ENCODE measurements around the gene STK16. TPM values are rescaled to one million over a fixed set of nuclear protein-coding genes. Genes with fewer than 3 reads are reported as not detected.
A peak's percentile ranks its signal among the peaks of the same experiment; 100 is the strongest.

STK16 gene
- polyA plus RNA-seq, 3 donors, result 16.7 to 40.7 (median 17.8) TPM

DNA sequence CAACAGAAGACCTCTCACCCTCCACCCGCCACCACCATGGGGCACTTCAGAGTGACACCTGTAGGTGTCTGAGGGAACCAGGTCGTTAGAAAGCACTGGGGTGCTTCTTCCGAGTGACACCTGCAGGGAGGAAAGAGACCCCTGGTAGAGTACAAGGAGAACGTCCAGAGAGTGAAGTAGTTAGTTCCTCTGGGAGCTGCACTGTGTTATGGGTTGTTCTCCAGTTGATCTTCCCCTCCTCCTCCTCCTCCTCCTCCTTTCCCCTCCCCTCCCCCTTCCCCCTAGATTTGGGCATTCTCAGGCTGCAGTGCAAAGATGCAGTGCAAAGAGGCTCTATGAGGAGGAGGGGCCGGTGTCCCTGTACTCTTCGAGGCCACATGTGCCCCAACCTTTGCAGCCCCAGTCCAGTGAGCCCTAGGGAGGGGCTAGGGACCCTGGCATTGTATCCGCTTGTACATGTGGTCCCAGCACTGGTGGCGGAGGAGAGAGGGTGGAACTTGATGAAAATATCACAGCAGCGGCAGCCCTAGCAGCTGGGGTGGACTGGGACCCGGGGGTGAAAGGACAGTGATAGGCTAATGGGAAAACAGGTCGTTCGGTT lies 34.7 kb downstream of the STK16 start:
- peaks cover 45 to 51% of the 10 kb centered on the region in 2 donors for H3K36me3 Mint-ChIP-seq
- Histone ChIP-seq H3K27me3 (ENCODE audit: control insufficient read depth in 2 of 2, insufficient read depth in 2 of 2, low read length in 2 of 2) (no peaks in the 10 kb centered on the region), H4K20me1 (ENCODE audit: insufficient read depth, low read length) (no peaks in the 10 kb centered on the region), H3K4me2 (replicated peaks; ENCODE audit: extremely low read depth, low read length, poor library complexity, severe bottlenecking) (peak overlapping the region; percentile 76), H3K4me1 (ENCODE audit: control insufficient read depth in 1 of 2, insufficient read depth in 2 of 2, low read length in 2 of 2) (peaks cover 23 to 31% of the 10 kb centered on the region in 2 donors), H3K4me3 (replicated peaks in 1 of 3; ENCODE audit: low read depth in 2 of 3, low read length in 3 of 3) (peak overlapping the region; percentile 54 to 77 (median 57)), H3K27ac (ENCODE audit: low read depth in 1 of 2, low read length in 2 of 2) (peak overlapping the region; percentile 85 to 97), H3K36me3 (replicated peaks in 1 of 2; ENCODE audit: control insufficient read depth in 1 of 2, insufficient read depth in 2 of 2, low read length in 2 of 2) (peaks cover 37 to 47% of the 10 kb centered on the region in 2 donors), H2AFZ (ENCODE audit: insufficient read depth, low read depth, low read length, poor library complexity, severe bottlenecking) (peak overlapping the region; percentile 72), H3K79me2 (ENCODE audit: insufficient read depth, low read length) (peaks cover 5% of the 10 kb centered on the region), H3K9me3 (replicated peaks in 1 of 2; ENCODE audit: control insufficient read depth in 1 of 2, insufficient read depth in 1 of 2, low read length in 2 of 2) (no peaks in the 10 kb centered on the region), H3K9ac (ENCODE audit: insufficient read depth, low read length, poor library complexity, severe bottlenecking) (peak overlapping the region; percentile 98)
- intact Hi-C loops (cut with micrococcal nuclease), result loop anchor here (1.0 to 2.0 kb wide), 4 partner anchors 15 to 107 kb away; partner anchors contain the start of gene DNPEP (in 2 of the 2)
- H3K4me1 Mint-ChIP-seq, result peaks cover 29% of the 10 kb centered on the region
- 92% methylated on average over 5 of the region's 12 CpGs for WGBS (ENCODE audit: insufficient coverage)
- TF ChIP-seq, protein P1, sequence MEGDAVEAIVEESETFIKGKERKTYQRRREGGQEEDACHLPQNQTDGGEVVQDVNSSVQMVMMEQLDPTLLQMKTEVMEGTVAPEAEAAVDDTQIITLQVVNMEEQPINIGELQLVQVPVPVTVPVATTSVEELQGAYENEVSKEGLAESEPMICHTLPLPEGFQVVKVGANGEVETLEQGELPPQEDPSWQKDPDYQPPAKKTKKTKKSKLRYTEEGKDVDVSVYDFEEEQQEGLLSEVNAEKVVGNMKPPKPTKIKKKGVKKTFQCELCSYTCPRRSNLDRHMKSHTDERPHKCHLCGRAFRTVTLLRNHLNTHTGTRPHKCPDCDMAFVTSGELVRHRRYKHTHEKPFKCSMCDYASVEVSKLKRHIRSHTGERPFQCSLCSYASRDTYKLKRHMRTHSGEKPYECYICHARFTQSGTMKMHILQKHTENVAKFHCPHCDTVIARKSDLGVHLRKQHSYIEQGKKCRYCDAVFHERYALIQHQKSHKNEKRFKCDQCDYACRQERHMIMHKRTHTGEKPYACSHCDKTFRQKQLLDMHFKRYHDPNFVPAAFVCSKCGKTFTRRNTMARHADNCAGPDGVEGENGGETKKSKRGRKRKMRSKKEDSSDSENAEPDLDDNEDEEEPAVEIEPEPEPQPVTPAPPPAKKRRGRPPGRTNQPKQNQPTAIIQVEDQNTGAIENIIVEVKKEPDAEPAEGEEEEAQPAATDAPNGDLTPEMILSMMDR (IDR thresholded peaks at IDR 0.05), result peak; percentile 18
- H3K27ac Mint-ChIP-seq, result peak overlapping the region; percentile 92 to 98 (median 97)
- peaks cover 0 to 2% (median 0%) of the 10 kb centered on the region in 7 donors for H3K9me3 Mint-ChIP-seq
- H3K27me3 Mint-ChIP-seq (ENCODE audit: low read depth in 3 of 3), result peaks cover 2 to 6% (median 6%) of the 10 kb centered on the region in 3 donors
- H3K4me3 Mint-ChIP-seq, result peak overlapping the region; percentile 88 to 91
- no peak for DNase-seq

DNA sequence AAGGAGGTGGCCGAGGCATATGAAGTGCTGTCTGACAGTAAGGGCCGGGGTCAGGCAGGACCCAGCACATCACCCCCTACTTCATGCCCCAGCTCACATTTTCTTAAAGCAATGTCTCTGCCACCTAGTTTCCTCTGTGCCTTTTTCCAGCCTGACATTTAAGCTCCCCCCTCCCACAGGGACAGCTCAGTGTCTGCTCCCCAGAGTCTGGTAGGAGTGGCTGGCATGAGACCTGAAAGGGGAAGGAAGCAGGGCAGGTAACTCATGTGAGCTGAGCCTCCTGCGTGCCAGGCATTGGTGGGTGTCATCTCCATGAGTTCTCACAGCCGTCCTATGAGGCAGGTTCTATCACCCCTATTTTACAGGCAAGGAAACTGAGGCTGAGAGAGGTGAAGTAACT lies 35.4 kb downstream of the STK16 start:
- peaks cover 2 to 6% (median 6%) of the 10 kb centered on the region in 3 donors for H3K27me3 Mint-ChIP-seq (ENCODE audit: low read depth in 3 of 3)
- H2AFZ ChIP-seq (ENCODE audit: insufficient read depth, low read depth, low read length, poor library complexity, severe bottlenecking), result no peak overlapping the region
- H3K36me3 Mint-ChIP-seq, result peaks cover 51 to 57% of the 10 kb centered on the region in 2 donors
- TF ChIP-seq, protein P1 (IDR thresholded peaks at IDR 0.05), result no peak
- peak overlapping the region in 1 of 2 donors; percentile 97 for H3K27ac ChIP-seq (ENCODE audit: low read depth in 1 of 2, low read length in 2 of 2)
- peaks cover 29% of the 10 kb centered on the region for H3K4me1 Mint-ChIP-seq
- peaks cover 5% of the 10 kb centered on the region for H4K20me1 ChIP-seq (ENCODE audit: insufficient read depth, low read length)
- H3K36me3 ChIP-seq (replicated peaks in 1 of 2; ENCODE audit: control insufficient read depth in 1 of 2, insufficient read depth in 2 of 2, low read length in 2 of 2), result peaks cover 44 to 53% of the 10 kb centered on the region in 2 donors
- H3K79me2 ChIP-seq (ENCODE audit: insufficient read depth, low read length), result peaks cover 5% of the 10 kb centered on the region
- no CpG with 5 or more reads among the region's 4 CpGs for WGBS (ENCODE audit: insufficient coverage)
- peak overlapping the region; percentile 92 to 98 (median 97) for H3K27ac Mint-ChIP-seq
- no peak for DNase-seq
- intact Hi-C loops (cut with micrococcal nuclease), result no loop called here
- peak overlapping the region; percentile 35 to 88 for H3K4me3 Mint-ChIP-seq
- peaks cover 23 to 31% of the 10 kb centered on the region in 2 donors for H3K4me1 ChIP-seq (ENCODE audit: control insufficient read depth in 1 of 2, insufficient read depth in 2 of 2, low read length in 2 of 2)
- H3K4me3 ChIP-seq (replicated peaks in 1 of 3; ENCODE audit: low read depth in 2 of 3, low read length in 3 of 3), result no peak overlapping the region
- H3K27me3 ChIP-seq (ENCODE audit: control insufficient read depth in 2 of 2, insufficient read depth in 2 of 2, low read length in 2 of 2), result no peaks in the 10 kb centered on the region
- H3K9ac ChIP-seq (ENCODE audit: insufficient read depth, low read length, poor library complexity, severe bottlenecking), result no peak overlapping the region
- H3K9me3 Mint-ChIP-seq, result peaks cover 0 to 2% (median 0%) of the 10 kb centered on the region in 7 donors
- no peak overlapping the region for H3K4me2 ChIP-seq (replicated peaks; ENCODE audit: extremely low read depth, low read length, poor library complexity, severe bottlenecking)
- H3K9me3 ChIP-seq (replicated peaks in 1 of 2; ENCODE audit: control insufficient read depth in 1 of 2, insufficient read depth in 1 of 2, low read length in 2 of 2), result no peaks in the 10 kb centered on the region
